K562 (cell line): Measurements from ENCODE around the gene DSTYK. TPM values are rescaled to one million over a fixed set of nuclear protein-coding genes. Genes with fewer than 3 reads are reported as not detected.

Experiments
- BMI1 ChIP-seq: fragments of 150-350 bp; IDR thresholded peaks from 2 replicates; pipeline ENCODE4 v1.6.1; 2014; ENCODE audit warnings: low read length
- CBX2 ChIP-seq: fragments of 200-600 bp; sonication (generic); IDR thresholded peaks from one replicate; pipeline ENCODE4 v1.6.1; 2012; ENCODE audit warnings: mild to moderate bottlenecking, low read length, inconsistent platforms; ENCODE audit not compliant: insufficient read depth, poor library complexity, severe bottlenecking
- CGGBP1 ChIP-seq: fragments of 250-450 bp; sonication (Bioruptor Pico); IDR thresholded peaks from 2 replicates; pipeline ENCODE4 v1.9.0; 2021; ENCODE audit warnings: mild to moderate bottlenecking
- EZH2 ChIP-seq: IDR thresholded peaks from 2 replicates; pipeline ENCODE4 v1.6.1; 2012; ENCODE audit warnings: low read depth, mild to moderate bottlenecking, inconsistent platforms, low read length, borderline replicate concordance
- FOS ChIP-seq: IDR thresholded peaks from 3 replicates; pipeline ENCODE4 v1.6.1; 2011; ENCODE audit not compliant: insufficient read length; ENCODE audit errors: extremely low read depth
- FOSL1 ChIP-seq: fragments of 200-800 bp; sonication (Bioruptor generic); conservative IDR thresholded peaks from 2 replicates; pipeline ENCODE4 v1.6.1; 2016; ENCODE audit warnings: missing genetic modification characterization, missing compliant biosample characterization
- ID3 ChIP-seq, 2 experiments: fragments of 250-450 bp in 1 of 2; fragments of 450-650 bp in 1 of 2; sonication (Bioruptor Pico) in 1 of 2; IDR thresholded peaks; 2 replicates each; pipeline versions ENCODE4 v1.6.1 to v1.8.0; 2016 to 2021; ENCODE audit warnings: mild to moderate bottlenecking in 2 of 2, moderate library complexity in 2 of 2, missing compliant biosample characterization in 1 of 2, missing genetic modification characterization in 1 of 2
- KHSRP ChIP-seq: fragments of 450-650 bp; IDR thresholded peaks from 2 replicates; pipeline ENCODE4 v1.6.1; 2017
- KLF10 ChIP-seq: fragments of 250-450 bp; sonication (Bioruptor Pico); IDR thresholded peaks from 2 replicates; pipeline ENCODE4 v1.6.1; 2021; ENCODE audit warnings: matching md5 sums
- PRPF4 ChIP-seq: fragments of 200-400 bp; formaldehyde crosslinking; IDR thresholded peaks from one replicate; pipeline ENCODE4 v1.6.1; 2017; ENCODE audit warnings: low read length, low read depth, mild to moderate bottlenecking; ENCODE audit not compliant: insufficient read depth, poor library complexity, severe bottlenecking
- RAD21 ChIP-seq, 2 experiments: fragments of 250-450 bp in 1 of 2; fragments of 450-650 bp in 1 of 2; sonication (Bioruptor Pico) in 1 of 2; formaldehyde crosslinking in 1 of 2; IDR thresholded peaks in 1 of 2; conservative IDR thresholded peaks in 1 of 2; 2 replicates each; pipeline versions ENCODE4 v1.4.0 to v1.8.0; 2020 to 2022; ENCODE audit warnings: mild to moderate bottlenecking in 2 of 2, moderate library complexity in 1 of 2
- USF1 ChIP-seq: sonication (generic); formaldehyde crosslinking; IDR thresholded peaks from 2 replicates; pipeline ENCODE4 v1.9.0; 2022; ENCODE audit warnings: mild to moderate bottlenecking, missing genetic modification reagents
- ZNF224 ChIP-seq: sonication (generic); formaldehyde crosslinking; IDR thresholded peaks from 2 replicates; pipeline ENCODE4 v1.8.0; 2022; ENCODE audit warnings: mild to moderate bottlenecking, missing genetic modification reagents
- ZNF384 ChIP-seq: IDR thresholded peaks from 2 replicates; pipeline ENCODE4 v1.6.1; 2012; ENCODE audit warnings: low read depth, low read length, improper control_type of control experiment
- ZNF449 ChIP-seq: fragments of 250-450 bp; sonication (Bioruptor Pico); IDR thresholded peaks from 2 replicates; pipeline ENCODE4 v1.8.0; 2022; ENCODE audit warnings: moderate library complexity, mild to moderate bottlenecking, inconsistent platforms
- polyA plus RNA-seq, 8 experiments: library from polyadenylated mRNA; depleted of rRNA in 4 of 8; stranded (reverse) in 5 of 8; unstranded in 3 of 8; fragments of >200 nt; fragmentation: Nextera tagmentation in 2 of 8; fragmentation: Illumina TruSeq in 1 of 8; extraction: Ambion mirVana in 2 of 8; extraction: Trizol in 1 of 8; gene quantifications; 2 replicates each; pipeline versions ENCODE4 v1.2.1 to v1.2.3, GENCODE V29; 2011 to 2014; ENCODE audit warnings: inconsistent platforms in 1 of 8, missing spikeins in 1 of 8
- total RNA-seq, 7 experiments: library from RNA; depleted of rRNA in 6 of 7; stranded (reverse); fragments of >200 nt in 6 of 7; fragmentation: Illumina TruSeq in 2 of 7; extraction: Trizol in 2 of 7; gene quantifications; 2 replicates each; pipeline versions ENCODE4 v1.2.1 to v1.2.3, GENCODE V29; 2011 to 2021; ENCODE audit warnings: low replicate concordance in 1 of 7
- TF ChIP-seq, protein P1 (sequence below): sonication (generic); formaldehyde crosslinking; IDR thresholded peaks from 2 replicates; pipeline ENCODE4 v1.8.0; 2022; ENCODE audit warnings: missing genetic modification reagents, mild to moderate bottlenecking, moderate library complexity, borderline replicate concordance
- TF ChIP-seq, protein P2 (sequence below): fragments of 450-650 bp; formaldehyde crosslinking; IDR thresholded peaks from 2 replicates; pipeline ENCODE4 v1.4.0; 2020; ENCODE audit warnings: mild to moderate bottlenecking, mixed read lengths
- TF ChIP-seq, protein P3 (sequence below), 2 experiments: fragments of 450-650 bp in 1 of 2; IDR thresholded peaks; 2 replicates each; pipeline ENCODE4 v1.6.1; 2011 to 2017; ENCODE audit warnings: low read depth in 2 of 2, antibody characterized with exemption in 1 of 2, borderline replicate concordance in 1 of 2, low read length in 1 of 2, mild to moderate bottlenecking in 1 of 2, mixed read lengths in 1 of 2; ENCODE audit not compliant: control insufficient read depth in 1 of 2

The DSTYK gene
- total and polyA plus RNA-seq, 9 of the 15 experiments (the other 6 are each of a cell fraction or from before 2014, with no cell fraction given): 4.2 to 7.1 (median 6.2) TPM

DNA sequence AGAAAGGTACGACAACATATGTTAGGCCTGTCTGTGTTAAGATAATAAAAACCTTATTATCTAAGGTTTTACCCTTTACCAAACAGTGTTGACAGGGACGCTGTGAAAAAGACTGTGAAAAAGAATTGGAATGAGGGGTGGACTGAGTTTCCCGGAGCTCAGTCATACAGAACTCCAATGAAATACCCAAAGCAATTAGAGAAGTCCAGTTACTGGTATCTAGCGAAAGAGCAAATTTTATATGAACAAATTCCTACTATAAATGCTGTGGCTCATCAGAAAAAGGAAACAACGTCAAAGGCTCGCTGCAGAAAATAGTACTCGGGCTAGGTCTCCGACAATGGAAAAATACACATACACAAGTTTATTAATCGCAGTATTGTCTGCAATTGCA is 89.0 kb downstream of the DSTYK start (continued):
- TF ChIP-seq, protein P1, sequence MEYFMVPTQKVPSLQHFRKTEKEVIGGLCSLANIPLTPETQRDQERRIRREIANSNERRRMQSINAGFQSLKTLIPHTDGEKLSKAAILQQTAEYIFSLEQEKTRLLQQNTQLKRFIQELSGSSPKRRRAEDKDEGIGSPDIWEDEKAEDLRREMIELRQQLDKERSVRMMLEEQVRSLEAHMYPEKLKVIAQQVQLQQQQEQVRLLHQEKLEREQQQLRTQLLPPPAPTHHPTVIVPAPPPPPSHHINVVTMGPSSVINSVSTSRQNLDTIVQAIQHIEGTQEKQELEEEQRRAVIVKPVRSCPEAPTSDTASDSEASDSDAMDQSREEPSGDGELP: no peak
- TF ChIP-seq FOS (no peak), ID3 (CRISPR knock-in tag; IDR thresholded peaks at IDR 0.05) (no peak), ID3 (tag; IDR thresholded peaks at IDR 0.05) (0 out of 2 replicates have a peak, but pooled peaks have one; percentile 21), KHSRP (no peak), CBX2 (no peak), CGGBP1 (CRISPR knock-in tag) (no peak), USF1 (CRISPR knock-in tag) (no peak), PRPF4 (no peak), ZNF224 (CRISPR knock-in tag) (no peak), ZNF384 (no peak), ZNF449 (CRISPR knock-in tag) (no peak), FOSL1 (tag) (0 out of 2 replicates have a peak, but pooled peaks have one; percentile 24), RAD21 (CRISPR knock-in tag; conservative IDR thresholded peaks at IDR 0.05 in 1 of 2, IDR thresholded peaks at IDR 0.05 in 1 of 2) (peak in 1 of 2 experiments; percentile 6; a peak in 1 of 4 replicates), KLF10 (no peak), EZH2 (no peak), BMI1 (no peak)
- TF ChIP-seq, protein P2, sequence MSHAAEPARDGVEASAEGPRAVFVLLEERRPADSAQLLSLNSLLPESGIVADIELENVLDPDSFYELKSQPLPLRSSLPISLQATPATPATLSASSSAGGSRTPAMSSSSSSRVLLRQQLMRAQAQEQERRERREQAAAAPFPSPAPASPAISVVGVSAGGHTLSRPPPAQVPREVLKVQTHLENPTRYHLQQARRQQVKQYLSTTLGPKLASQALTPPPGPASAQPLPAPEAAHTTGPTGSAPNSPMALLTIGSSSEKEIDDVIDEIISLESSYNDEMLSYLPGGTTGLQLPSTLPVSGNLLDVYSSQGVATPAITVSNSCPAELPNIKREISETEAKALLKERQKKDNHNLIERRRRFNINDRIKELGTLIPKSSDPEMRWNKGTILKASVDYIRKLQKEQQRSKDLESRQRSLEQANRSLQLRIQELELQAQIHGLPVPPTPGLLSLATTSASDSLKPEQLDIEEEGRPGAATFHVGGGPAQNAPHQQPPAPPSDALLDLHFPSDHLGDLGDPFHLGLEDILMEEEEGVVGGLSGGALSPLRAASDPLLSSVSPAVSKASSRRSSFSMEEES (CRISPR knock-in tag): no peak
- TF ChIP-seq, protein P3, sequence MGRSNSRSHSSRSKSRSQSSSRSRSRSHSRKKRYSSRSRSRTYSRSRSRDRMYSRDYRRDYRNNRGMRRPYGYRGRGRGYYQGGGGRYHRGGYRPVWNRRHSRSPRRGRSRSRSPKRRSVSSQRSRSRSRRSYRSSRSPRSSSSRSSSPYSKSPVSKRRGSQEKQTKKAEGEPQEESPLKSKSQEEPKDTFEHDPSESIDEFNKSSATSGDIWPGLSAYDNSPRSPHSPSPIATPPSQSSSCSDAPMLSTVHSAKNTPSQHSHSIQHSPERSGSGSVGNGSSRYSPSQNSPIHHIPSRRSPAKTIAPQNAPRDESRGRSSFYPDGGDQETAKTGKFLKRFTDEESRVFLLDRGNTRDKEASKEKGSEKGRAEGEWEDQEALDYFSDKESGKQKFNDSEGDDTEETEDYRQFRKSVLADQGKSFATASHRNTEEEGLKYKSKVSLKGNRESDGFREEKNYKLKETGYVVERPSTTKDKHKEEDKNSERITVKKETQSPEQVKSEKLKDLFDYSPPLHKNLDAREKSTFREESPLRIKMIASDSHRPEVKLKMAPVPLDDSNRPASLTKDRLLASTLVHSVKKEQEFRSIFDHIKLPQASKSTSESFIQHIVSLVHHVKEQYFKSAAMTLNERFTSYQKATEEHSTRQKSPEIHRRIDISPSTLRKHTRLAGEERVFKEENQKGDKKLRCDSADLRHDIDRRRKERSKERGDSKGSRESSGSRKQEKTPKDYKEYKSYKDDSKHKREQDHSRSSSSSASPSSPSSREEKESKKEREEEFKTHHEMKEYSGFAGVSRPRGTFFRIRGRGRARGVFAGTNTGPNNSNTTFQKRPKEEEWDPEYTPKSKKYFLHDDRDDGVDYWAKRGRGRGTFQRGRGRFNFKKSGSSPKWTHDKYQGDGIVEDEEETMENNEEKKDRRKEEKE (IDR thresholded peaks at IDR 0.05; ENCODE audit: borderline replicate concordance in 1 of 2, control insufficient read depth in 1 of 2, low read depth in 2 of 2, low read length in 1 of 2): no peak
